Fibroblast of lung (primary cell): ENCODE results near the gene NTN1. TPM values are rescaled to one million over a fixed set of nuclear protein-coding genes. Genes with fewer than 3 reads are reported as not detected.

Source experiments
- DNase-seq, 2 donors: peaks; one replicate each; pipeline versions ENCODE4 v3.0.0 to v3.0.0-alpha.2; 2010; ENCODE audit warnings: low read depth in 2 of 2
- H2AFZ ChIP-seq: 2 replicates; pipeline ENCODE4 v1.5.1; 2012; ENCODE audit warnings: low read length, control low read depth, inconsistent platforms
- H3K27ac ChIP-seq: 2 replicates; pipeline ENCODE4 v1.5.1; 2011; ENCODE audit warnings: low read length, control low read depth; ENCODE audit not compliant: insufficient read depth
- H3K27me3 ChIP-seq: 2 replicates; pipeline ENCODE4 v1.5.1; 2011; ENCODE audit warnings: mild to moderate bottlenecking, low read length; ENCODE audit not compliant: control insufficient read depth, insufficient read depth
- H3K36me3 ChIP-seq: 2 replicates; pipeline ENCODE4 v1.5.1; 2011; ENCODE audit warnings: low read length; ENCODE audit not compliant: control insufficient read depth, insufficient read depth
- H3K4me1 ChIP-seq: 2 replicates; pipeline ENCODE4 v1.5.1; 2011; ENCODE audit warnings: low read length; ENCODE audit not compliant: control insufficient read depth, insufficient read depth; ENCODE audit errors: extremely low read depth
- H3K4me2 ChIP-seq: 2 replicates; pipeline ENCODE4 v1.5.1; 2011; ENCODE audit warnings: low read length, control low read depth; ENCODE audit not compliant: insufficient read depth; ENCODE audit errors: extremely low read depth
- H3K4me3 ChIP-seq, 4 experiments: fragments of 200-600 bp in 1 of 4; sonication (generic) in 1 of 4; replicated peaks in 1 of 4; 2 replicates each; pipeline ENCODE4 v1.5.1; 2011 to 2016; ENCODE audit warnings: low read length in 4 of 4, low read depth in 3 of 4, mild to moderate bottlenecking in 3 of 4, control low read depth in 2 of 4, inconsistent platforms in 1 of 4, mixed read lengths in 1 of 4; ENCODE audit not compliant: insufficient read depth in 1 of 4; ENCODE audit errors: control extremely low read depth in 1 of 4
- H3K79me2 ChIP-seq: 2 replicates; pipeline ENCODE4 v1.5.1; 2012; ENCODE audit warnings: mild to moderate bottlenecking, low read length, inconsistent platforms; ENCODE audit not compliant: control insufficient read depth, insufficient read depth
- H3K9ac ChIP-seq: 2 replicates; pipeline ENCODE4 v1.5.1; 2011; ENCODE audit warnings: mild to moderate bottlenecking, low read length, control low read depth; ENCODE audit not compliant: insufficient read depth
- H3K9me3 ChIP-seq: 2 replicates; pipeline ENCODE4 v1.5.1; 2012; ENCODE audit warnings: low read depth, low read length; ENCODE audit not compliant: control insufficient read depth, insufficient read depth
- H4K20me1 ChIP-seq: 2 replicates; pipeline ENCODE4 v1.5.1; 2011; ENCODE audit warnings: low read length; ENCODE audit not compliant: control insufficient read depth, insufficient read depth; ENCODE audit errors: extremely low read depth
- CTCF ChIP-seq, 2 donors: IDR thresholded peaks in 1 of 2; conservative IDR thresholded peaks in 1 of 2; 1 replicate in 1 of 2; 2 replicates in 1 of 2; pipeline ENCODE4 v1.5.1; 2011 to 2012; ENCODE audit warnings: low read length in 2 of 2, control low read depth in 1 of 2, inconsistent platforms in 1 of 2, low read depth in 1 of 2, mild to moderate bottlenecking in 1 of 2
- EZH2 ChIP-seq: IDR thresholded peaks from 2 replicates; pipeline ENCODE4 v1.5.1; 2012; ENCODE audit warnings: low read length, control low read depth, mild to moderate bottlenecking; ENCODE audit errors: missing control alignments
- polyA plus RNA-seq, 2 donors: library from polyadenylated mRNA; depleted of rRNA in 1 of 2; stranded (reverse) in 1 of 2; unstranded in 1 of 2; fragments of >200 nt; gene quantifications; 2 replicates each; pipeline ENCODE4 v1.2.1, GENCODE V29; 2011 to 2012; ENCODE audit warnings: missing spikeins in 1 of 2
- total RNA-seq: library from RNA; depleted of rRNA; stranded (reverse); fragments of >200 nt; gene quantifications from 2 replicates; pipeline ENCODE4 v1.2.1, GENCODE V29; 2014

Gene NTN1
- total and polyA plus RNA-seq, 2 donors (not counting 1 experiment from before 2014, with no cell fraction given): 0.17 to 3.1 TPM

- no peak for DNase-seq
- H3K9me3 ChIP-seq: no peaks in the 10 kb centered on the region
- H3K36me3 ChIP-seq: no peaks in the 10 kb centered on the region
- H3K27me3 ChIP-seq: no peaks in the 10 kb centered on the region
- no peaks in the 10 kb centered on the region for H3K4me1 ChIP-seq
- no peak for TF ChIP-seq CTCF (conservative IDR thresholded peaks at IDR 0.05 in 1 of 2, IDR thresholded peaks at IDR 0.05 in 1 of 2; ENCODE audit: low read depth in 1 of 2, low read length in 2 of 2)
- no peak for TF ChIP-seq EZH2
- no peak overlapping the region for H2AFZ ChIP-seq
- no peaks in the 10 kb centered on the region for H3K79me2 ChIP-seq
- H3K4me3 ChIP-seq: no peak overlapping the region
- H3K4me2 ChIP-seq: no peak overlapping the region
- H3K27ac ChIP-seq: no peak overlapping the region
- no peak overlapping the region for H3K9ac ChIP-seq
- H4K20me1 ChIP-seq: no peaks in the 10 kb centered on the region
These were observed 230.0 kb downstream of the NTN1 start for GRCh38 chr17:9251273-9251672.

- no peak for DNase-seq
- no peaks in the 10 kb centered on the region for H3K79me2 ChIP-seq
- no peak overlapping the region for H3K27ac ChIP-seq
These were observed 232.0 kb downstream of the NTN1 start for GRCh38 chr17:9253308-9253707.

GRCh38 chr17:9254841-9255240 lies 233.5 kb downstream of the NTN1 start:
- Histone ChIP-seq H3K36me3 (no peaks in the 10 kb centered on the region), H4K20me1 (no peaks in the 10 kb centered on the region), H3K4me2 (no peak overlapping the region), H3K9me3 (no peaks in the 10 kb centered on the region), H3K27ac (no peak overlapping the region), H3K9ac (no peak overlapping the region), H3K79me2 (no peaks in the 10 kb centered on the region), H3K27me3 (no peaks in the 10 kb centered on the region), H3K4me3 (no peak overlapping the region), H3K4me1 (no peaks in the 10 kb centered on the region), H2AFZ (no peak overlapping the region)
- no peak for TF ChIP-seq EZH2
- TF ChIP-seq CTCF (conservative IDR thresholded peaks at IDR 0.05 in 1 of 2, IDR thresholded peaks at IDR 0.05 in 1 of 2; ENCODE audit: low read depth in 1 of 2, low read length in 2 of 2): no peak
- no peak for DNase-seq

More at GRCh38 chr17:9253308-9253707, 232.0 kb downstream of the NTN1 start:
- H3K36me3 ChIP-seq: no peaks in the 10 kb centered on the region
- no peak overlapping the region for H3K9ac ChIP-seq
- H3K4me1 ChIP-seq: no peaks in the 10 kb centered on the region
- no peaks in the 10 kb centered on the region for H3K27me3 ChIP-seq
- H3K9me3 ChIP-seq: no peaks in the 10 kb centered on the region
- no peak overlapping the region for H2AFZ ChIP-seq
- TF ChIP-seq CTCF (conservative IDR thresholded peaks at IDR 0.05 in 1 of 2, IDR thresholded peaks at IDR 0.05 in 1 of 2; ENCODE audit: low read depth in 1 of 2, low read length in 2 of 2): no peak
- no peak for TF ChIP-seq EZH2
- H4K20me1 ChIP-seq: no peaks in the 10 kb centered on the region
- H3K4me2 ChIP-seq: no peak overlapping the region
- no peak overlapping the region for H3K4me3 ChIP-seq
